ENCODE measurements around the gene HEMGN.

HEMGN gene

GRCh38 chr9:97923529-97924108 is 14.4 kb downstream of the HEMGN start:
- DNase-seq (ENCODE audit: low read depth, low spot score): peak; percentile 43
- Histone ChIP-seq H3K9ac (ENCODE audit: insufficient read length, low read depth) (peak overlapping the region; percentile 39), H3K9me3 (ENCODE audit: insufficient read depth, low read length) (no peaks in the 10 kb centered on the region), H3K4me3 (ENCODE audit: insufficient read length, low read depth) (no peak overlapping the region), H3K36me3 (ENCODE audit: insufficient read depth, insufficient read length, low read length) (no peaks in the 10 kb centered on the region), H3K4me1 (ENCODE audit: insufficient read depth, insufficient read length) (no peaks in the 10 kb centered on the region), H3K27me3 (ENCODE audit: insufficient read depth, insufficient read length) (peaks cover 3% of the 10 kb centered on the region)
- TF ChIP-seq SUZ12 (IDR thresholded peaks at IDR 0.05; ENCODE audit: extremely low read depth, insufficient read depth, insufficient read length): no peak
- TF ChIP-seq YY1 (IDR thresholded peaks at IDR 0.05; ENCODE audit: insufficient read depth, insufficient read length): no peak
- no peak for TF ChIP-seq ZNF274 (IDR thresholded peaks at IDR 0.05; ENCODE audit: low read depth, low read length)

- Histone ChIP-seq H3K9ac (ENCODE audit: insufficient read length, low read depth) (peak within 1 kb of the TSS; percentile 82), H3K4me1 (ENCODE audit: insufficient read depth, insufficient read length) (no peaks in the 10 kb centered on the region), H3K9me3 (ENCODE audit: insufficient read depth, low read length) (no peaks in the 10 kb centered on the region), H3K36me3 (ENCODE audit: insufficient read depth, insufficient read length, low read length) (no peaks in the 10 kb centered on the region), H3K4me3 (ENCODE audit: insufficient read length, low read depth) (peak within 1 kb of the TSS; percentile 59), H3K27me3 (ENCODE audit: insufficient read depth, insufficient read length) (peaks cover 3% of the 10 kb centered on the region)
- TF ChIP-seq ZNF274 (IDR thresholded peaks at IDR 0.05; ENCODE audit: low read depth, low read length) (no peak), YY1 (IDR thresholded peaks at IDR 0.05; ENCODE audit: insufficient read depth, insufficient read length) (peak; percentile 14)
- peak; percentile 97 for DNase-seq (ENCODE audit: low read depth, low spot score)
Measured at GRCh38 chr9:97921959-97922724, 15.8 kb downstream of the HEMGN start, which contains the start of gene TRMO. TSS of gene TRMO (minus strand) at chr9:97922500. CDS start at chr9:97922493, 7 bp downstream.

GRCh38 chr9:97919217-97919813 is 18.7 kb downstream of the HEMGN start:
- Histone ChIP-seq H3K4me3 (ENCODE audit: insufficient read length, low read depth) (no peak overlapping the region), H3K36me3 (ENCODE audit: insufficient read depth, insufficient read length, low read length) (peaks cover 11% of the 10 kb centered on the region), H3K4me1 (ENCODE audit: insufficient read depth, insufficient read length) (no peaks in the 10 kb centered on the region), H3K9ac (ENCODE audit: insufficient read length, low read depth) (no peak overlapping the region), H3K27me3 (ENCODE audit: insufficient read depth, insufficient read length) (no peaks in the 10 kb centered on the region), H3K9me3 (ENCODE audit: insufficient read depth, low read length) (no peaks in the 10 kb centered on the region)
- no peak for DNase-seq (ENCODE audit: low read depth, low spot score)
- no peak for TF ChIP-seq SUZ12 (IDR thresholded peaks at IDR 0.05; ENCODE audit: extremely low read depth, insufficient read depth, insufficient read length)

GRCh38 chr9:97918611-97919010 is 19.4 kb downstream of the HEMGN start:
- no peaks in the 10 kb centered on the region for H3K4me1 ChIP-seq (ENCODE audit: insufficient read depth, insufficient read length)
- TF ChIP-seq SUZ12 (IDR thresholded peaks at IDR 0.05; ENCODE audit: extremely low read depth, insufficient read depth, insufficient read length) (no peak), YY1 (IDR thresholded peaks at IDR 0.05; ENCODE audit: insufficient read depth, insufficient read length) (no peak), ZNF274 (IDR thresholded peaks at IDR 0.05; ENCODE audit: low read depth, low read length) (no peak)
- no peak for DNase-seq (ENCODE audit: low read depth, low spot score)
- no peak overlapping the region for H3K4me3 ChIP-seq (ENCODE audit: insufficient read length, low read depth)
- no peaks in the 10 kb centered on the region for H3K27me3 ChIP-seq (ENCODE audit: insufficient read depth, insufficient read length)
- H3K9ac ChIP-seq (ENCODE audit: insufficient read length, low read depth): no peak overlapping the region
- H3K9me3 ChIP-seq (ENCODE audit: insufficient read depth, low read length): no peaks in the 10 kb centered on the region
- peaks cover 11% of the 10 kb centered on the region for H3K36me3 ChIP-seq (ENCODE audit: insufficient read depth, insufficient read length, low read length)

GRCh38 chr9:97911970-97912369 is 26.0 kb downstream of the HEMGN start:
- Histone ChIP-seq H3K27me3 (ENCODE audit: insufficient read depth, insufficient read length) (no peaks in the 10 kb centered on the region), H3K4me1 (ENCODE audit: insufficient read depth, insufficient read length) (no peaks in the 10 kb centered on the region), H3K36me3 (ENCODE audit: insufficient read depth, insufficient read length, low read length) (peaks cover 62% of the 10 kb centered on the region), H3K9ac (ENCODE audit: insufficient read length, low read depth) (no peak overlapping the region), H3K4me3 (ENCODE audit: insufficient read length, low read depth) (no peak overlapping the region), H3K9me3 (ENCODE audit: insufficient read depth, low read length) (no peaks in the 10 kb centered on the region)
- DNase-seq (ENCODE audit: low read depth, low spot score): no peak
- no peak for TF ChIP-seq ZNF274 (IDR thresholded peaks at IDR 0.05; ENCODE audit: low read depth, low read length)
- TF ChIP-seq YY1 (IDR thresholded peaks at IDR 0.05; ENCODE audit: insufficient read depth, insufficient read length): no peak

- no peak for TF ChIP-seq SUZ12 (IDR thresholded peaks at IDR 0.05; ENCODE audit: extremely low read depth, insufficient read depth, insufficient read length)
- no peak for TF ChIP-seq YY1 (IDR thresholded peaks at IDR 0.05; ENCODE audit: insufficient read depth, insufficient read length)
- TF ChIP-seq ZNF274 (IDR thresholded peaks at IDR 0.05; ENCODE audit: low read depth, low read length): no peak
- H3K9ac ChIP-seq (ENCODE audit: insufficient read length, low read depth): no peak overlapping the region
- H3K4me3 ChIP-seq (ENCODE audit: insufficient read length, low read depth): no peak overlapping the region
- H3K4me1 ChIP-seq (ENCODE audit: insufficient read depth, insufficient read length): no peaks in the 10 kb centered on the region
- no peaks in the 10 kb centered on the region for H3K9me3 ChIP-seq (ENCODE audit: insufficient read depth, low read length)
- DNase-seq (ENCODE audit: low read depth, low spot score): no peak
- peaks cover 63% of the 10 kb centered on the region for H3K36me3 ChIP-seq (ENCODE audit: insufficient read depth, insufficient read length, low read length)
- no peaks in the 10 kb centered on the region for H3K27me3 ChIP-seq (ENCODE audit: insufficient read depth, insufficient read length)
Measured at GRCh38 chr9:97911528-97911927, 26.4 kb downstream of the HEMGN start.

- no peak overlapping the region for H3K9ac ChIP-seq (ENCODE audit: insufficient read length, low read depth)
- H3K27me3 ChIP-seq (ENCODE audit: insufficient read depth, insufficient read length): no peaks in the 10 kb centered on the region
- H3K4me3 ChIP-seq (ENCODE audit: insufficient read length, low read depth): no peak overlapping the region
- no peaks in the 10 kb centered on the region for H3K9me3 ChIP-seq (ENCODE audit: insufficient read depth, low read length)
- no peak for DNase-seq (ENCODE audit: low read depth, low spot score)
- no peaks in the 10 kb centered on the region for H3K4me1 ChIP-seq (ENCODE audit: insufficient read depth, insufficient read length)
- TF ChIP-seq YY1 (IDR thresholded peaks at IDR 0.05; ENCODE audit: insufficient read depth, insufficient read length) (no peak), ZNF274 (IDR thresholded peaks at IDR 0.05; ENCODE audit: low read depth, low read length) (no peak)
- peaks cover 54% of the 10 kb centered on the region for H3K36me3 ChIP-seq (ENCODE audit: insufficient read depth, insufficient read length, low read length)
Measured at GRCh38 chr9:97910357-97910756, 27.6 kb downstream of the HEMGN start.

All from NT2/D1 (cell line).